A549 treated with DMSO at 1 μM for 4 hours (cell line): ENCODE results near the gene PCLO. TPM values are rescaled to one million over a fixed set of nuclear protein-coding genes. Genes with fewer than 3 reads are reported as not detected.

Source experiments
- total RNA-seq: library from RNA; stranded (reverse); fragments of 200-300 nt; extraction: Qiagen RNA extraction; gene quantifications from 5 replicates; pipeline ENCODE4 v1.2.3, GENCODE V29; 2022; ENCODE audit warnings: low read depth

PCLO gene
- 0.77 to 1.5 TPM (median 1.1 TPM) in 5 replicates for total RNA-seq

GRCh38 chr7:83162402-83163256 is at the start of gene PCLO:
Gene PCLO, minus strand, starts transcription at chr7:83162884. Its CDS starts 292 bp downstream, at chr7:83162592.

